GM06990 (cell line): ENCODE results near the gene PRR5L.

Experiments
- DNase-seq: peaks from one replicate; pipeline ENCODE4 v3.0.0-alpha.2; 2011; ENCODE audit not compliant: insufficient read length; ENCODE audit errors: extremely low read depth
- H3K27me3 ChIP-seq: replicated peaks from 2 replicates; pipeline ENCODE4 v1.6.0; 2011; ENCODE audit warnings: low read length; ENCODE audit not compliant: control insufficient read depth, insufficient read depth
- H3K36me3 ChIP-seq: 2 replicates; pipeline ENCODE4 v1.5.1; 2011; ENCODE audit warnings: low read length; ENCODE audit not compliant: control insufficient read depth, insufficient read depth
- H3K4me3 ChIP-seq: replicated peaks from 2 replicates; pipeline ENCODE4 v1.5.1; 2011; ENCODE audit warnings: low read depth, mild to moderate bottlenecking, control low read depth, low read length
- CTCF ChIP-seq: IDR thresholded peaks from 2 replicates; pipeline ENCODE4 v1.5.1; 2011; ENCODE audit warnings: low read length, control low read depth, mild to moderate bottlenecking, inconsistent platforms; ENCODE audit not compliant: insufficient read depth, poor library complexity, severe bottlenecking

PRR5L gene, protein sequence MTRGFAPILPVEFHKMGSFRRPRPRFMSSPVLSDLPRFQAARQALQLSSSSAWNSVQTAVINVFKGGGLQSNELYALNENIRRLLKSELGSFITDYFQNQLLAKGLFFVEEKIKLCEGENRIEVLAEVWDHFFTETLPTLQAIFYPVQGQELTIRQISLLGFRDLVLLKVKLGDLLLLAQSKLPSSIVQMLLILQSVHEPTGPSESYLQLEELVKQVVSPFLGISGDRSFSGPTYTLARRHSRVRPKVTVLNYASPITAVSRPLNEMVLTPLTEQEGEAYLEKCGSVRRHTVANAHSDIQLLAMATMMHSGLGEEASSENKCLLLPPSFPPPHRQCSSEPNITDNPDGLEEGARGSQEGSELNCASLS

GRCh38 chr11:36295926-36296325, at the start of gene PRR5L:
TSS of gene PRR5L (plus strand) at chr11:36296288. CDS start at chr11:36401122, 104,834 bp downstream.
- DNase-seq: no peak
- H3K27me3 ChIP-seq: no peaks in the 10 kb centered on the region
- no peaks in the 10 kb centered on the region for H3K36me3 ChIP-seq
- no peak within 1 kb of the TSS for H3K4me3 ChIP-seq
- TF ChIP-seq CTCF: no peak

DNA sequence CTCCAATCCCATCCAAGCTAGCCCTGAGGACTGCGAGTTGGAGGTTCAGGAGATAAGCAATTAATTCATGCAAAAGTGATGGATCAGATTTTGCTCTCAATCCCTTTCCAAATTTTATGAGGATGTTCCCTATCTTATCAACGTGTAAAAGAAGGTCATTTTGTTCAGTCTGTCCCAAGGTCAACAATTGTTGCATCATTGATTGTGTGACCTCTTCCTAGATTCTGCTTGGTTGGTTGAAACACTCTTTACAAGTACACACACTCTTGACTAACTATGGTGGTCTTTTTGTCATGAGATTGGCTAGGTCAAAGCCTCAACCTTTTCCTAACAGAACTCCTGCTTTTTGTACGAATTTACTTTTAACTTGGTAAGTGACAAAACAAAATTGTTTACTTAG, 48.6 kb upstream of the PRR5L start:
- DNase-seq: no peak
- Histone ChIP-seq H3K36me3 (no peaks in the 10 kb centered on the region), H3K27me3 (no peaks in the 10 kb centered on the region; the same call in 1 of the 2 replicates), H3K4me3 (no peak overlapping the region)
- no peak for TF ChIP-seq CTCF

GRCh38 chr11:36248436-36248835, 47.7 kb upstream of the PRR5L start:
- Histone ChIP-seq H3K27me3 (no peaks in the 10 kb centered on the region; the same call in 1 of the 2 replicates), H3K36me3 (no peaks in the 10 kb centered on the region), H3K4me3 (no peak overlapping the region)
- no peak for TF ChIP-seq CTCF
- DNase-seq: no peak

GRCh38 chr11:36249246-36249645, 46.8 kb upstream of the PRR5L start:
- DNase-seq: no peak
- Histone ChIP-seq H3K36me3 (no peaks in the 10 kb centered on the region), H3K27me3 (no peaks in the 10 kb centered on the region; the same call in 1 of the 2 replicates), H3K4me3 (no peak overlapping the region)
- TF ChIP-seq CTCF: no peak

DNA sequence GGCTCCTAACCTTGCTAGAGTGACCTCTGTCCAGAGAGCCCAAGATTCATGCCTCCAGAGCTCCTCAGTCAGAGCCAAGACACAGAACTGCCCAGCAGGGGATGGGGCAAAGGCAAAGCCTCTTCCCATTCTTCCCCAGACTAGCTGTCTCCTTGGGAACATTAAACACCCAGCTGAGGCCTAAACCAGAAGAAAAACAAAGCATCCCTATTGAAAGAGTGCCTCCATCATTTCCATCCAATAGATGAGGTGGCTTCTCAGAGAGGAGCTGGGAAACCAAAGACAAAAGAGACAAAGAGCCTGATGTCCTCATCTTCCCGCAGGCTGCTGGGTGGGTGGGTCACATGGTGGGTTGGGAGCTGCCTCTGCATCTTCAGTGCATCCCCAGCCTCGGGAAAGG, 44.3 kb upstream of the PRR5L start:
- Histone ChIP-seq H3K4me3 (no peak overlapping the region), H3K27me3 (no peaks in the 10 kb centered on the region; the same call in 1 of the 2 replicates), H3K36me3 (no peaks in the 10 kb centered on the region)
- no peak for TF ChIP-seq CTCF
- DNase-seq: no peak
